CD8-positive, alpha-beta memory T cell (primary cell): ENCODE data around the gene KIAA0586. TPM values are rescaled to one million over a fixed set of nuclear protein-coding genes. Genes with fewer than 3 reads are reported as not detected.

Source experiments
- CTCF ChIA-PET: fragments of 350-600 bp; sonication (Branson Sonifier 250); formaldehyde crosslinking; loops from one replicate; lab custom pipeline; 2021; ENCODE audit warnings: antibody characterized with exemption; lab: Charles Lee
- POLR2A ChIA-PET: fragments of 350-600 bp; sonication (Branson Sonifier 250); formaldehyde crosslinking; loops from one replicate; lab custom pipeline; 2021; ENCODE audit warnings: antibody characterized with exemption; lab: Charles Lee
- DNase-seq, 5 donors: peaks; one replicate each; pipeline versions ENCODE4 v3.0.0 to v3.0.0-alpha.2; 2020 to 2022; ENCODE audit warnings: mixed read lengths in 1 of 5
- H3K27ac ChIP-seq: one replicate; pipeline ENCODE4 v1.7.0; 2013; ENCODE audit warnings: low read depth, mild to moderate bottlenecking, low read length, moderate library complexity
- H3K27me3 ChIP-seq: 2 replicates; pipeline ENCODE4 v1.7.0; 2013; ENCODE audit warnings: low read length, mild to moderate bottlenecking; ENCODE audit not compliant: insufficient read depth, poor library complexity, severe bottlenecking
- H3K36me3 ChIP-seq: 2 replicates; pipeline ENCODE4 v1.7.0; 2013; ENCODE audit warnings: mild to moderate bottlenecking, low read length, moderate library complexity; ENCODE audit not compliant: insufficient read depth
- H3K4me1 ChIP-seq: 2 replicates; pipeline ENCODE4 v1.7.0; 2013; ENCODE audit warnings: mild to moderate bottlenecking, low read length, moderate library complexity; ENCODE audit not compliant: insufficient read depth
- H3K4me3 ChIP-seq: 2 replicates; pipeline ENCODE4 v1.7.0; 2013; ENCODE audit warnings: mild to moderate bottlenecking, low read length
- H3K9me3 ChIP-seq: 2 replicates; pipeline ENCODE4 v1.7.0; 2013; ENCODE audit warnings: mild to moderate bottlenecking, low read length
- H3K27ac Mint-ChIP-seq, 8 donors: one replicate each; pipeline ENCODE4 v1.8.0; 2020 to 2021; ENCODE audit warnings: mixed read lengths in 8 of 8, mild to moderate bottlenecking in 6 of 8, inconsistent platforms in 3 of 8, moderate library complexity in 3 of 8
- H3K27me3 Mint-ChIP-seq, 2 donors: one replicate each; pipeline ENCODE4 v1.8.0; 2020 to 2021; ENCODE audit warnings: mixed read lengths in 2 of 2, mild to moderate bottlenecking in 1 of 2, moderate library complexity in 1 of 2
- H3K36me3 Mint-ChIP-seq, 3 donors: one replicate each; pipeline ENCODE4 v1.8.0; 2020 to 2021; ENCODE audit warnings: mixed read lengths in 3 of 3, inconsistent platforms in 1 of 3, mild to moderate bottlenecking in 1 of 3
- H3K4me1 Mint-ChIP-seq, 3 donors: one replicate each; pipeline ENCODE4 v1.8.0; 2020 to 2021; ENCODE audit warnings: mixed read lengths in 3 of 3, inconsistent platforms in 1 of 3, mild to moderate bottlenecking in 1 of 3
- H3K4me3 Mint-ChIP-seq, 7 donors: one replicate each; pipeline ENCODE4 v1.8.0; 2020 to 2021; ENCODE audit warnings: mixed read lengths in 7 of 7, mild to moderate bottlenecking in 6 of 7, moderate library complexity in 4 of 7, inconsistent platforms in 2 of 7
- H3K9me3 Mint-ChIP-seq, 5 donors: one replicate each; pipeline ENCODE4 v1.8.0; 2020 to 2022; ENCODE audit warnings: mixed read lengths in 5 of 5, mild to moderate bottlenecking in 3 of 5, moderate library complexity in 2 of 5, inconsistent platforms in 1 of 5
- polyA plus RNA-seq: library from polyadenylated mRNA; unstranded; fragments of 300-500 nt; fragmentation: Illumina TruSeq; gene quantifications from one replicate; pipeline ENCODE4 v1.2.3, GENCODE V29; 2021
- total RNA-seq, 2 experiments: library from RNA; stranded (reverse); gene quantifications; one replicate each; pipeline ENCODE4 v1.2.3, GENCODE V29; 2021

KIAA0586 gene
- total and polyA plus RNA-seq, 3 experiments from 2014 or later = 19.3 to 20.3 (median 19.3) TPM

DNA sequence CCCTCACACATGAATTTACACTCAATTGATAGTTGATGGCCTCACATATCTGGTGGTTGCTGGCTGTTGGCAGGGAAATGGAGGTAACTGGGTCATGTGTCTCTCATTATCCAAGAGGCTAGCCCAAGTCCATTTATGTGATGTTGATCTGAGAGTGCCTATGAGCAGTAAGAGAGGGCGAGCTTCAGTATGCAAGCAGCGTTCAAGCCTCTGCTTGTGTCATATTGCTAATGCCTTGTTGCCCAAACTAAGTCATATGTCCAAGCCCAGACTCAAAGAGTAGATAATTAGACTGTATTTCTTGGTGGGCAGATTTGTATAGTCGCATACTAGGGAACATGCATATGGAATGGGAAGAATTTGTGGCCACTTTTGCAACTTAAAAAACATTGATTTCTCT is 126.4 kb downstream of the KIAA0586 start:
- Histone ChIP-seq H3K9me3 (no peaks in the 10 kb centered on the region), H3K4me3 (no peak overlapping the region), H3K4me1 (no peaks in the 10 kb centered on the region), H3K27me3 (no peaks in the 10 kb centered on the region), H3K27ac (no peak overlapping the region), H3K36me3 (no peaks in the 10 kb centered on the region)
- no peak for DNase-seq
- Mint-ChIP-seq H3K4me3 (no peak overlapping the region), H3K27ac (no peak overlapping the region), H3K36me3 (peaks cover 0 to 6% (median 5%) of the 10 kb centered on the region in 3 donors), H3K4me1 (no peaks in the 10 kb centered on the region), H3K27me3 (no peaks in the 10 kb centered on the region), H3K9me3 (no peaks in the 10 kb centered on the region)
- ChIA-PET CTCF (no interaction called here), POLR2A (no interaction called here)

- H3K4me1 ChIP-seq = no peaks in the 10 kb centered on the region
- no peaks in the 10 kb centered on the region for H3K9me3 Mint-ChIP-seq
- POLR2A ChIA-PET = no interaction called here
- CTCF ChIA-PET = no interaction called here
- H3K36me3 ChIP-seq = no peaks in the 10 kb centered on the region
- H3K27ac ChIP-seq = no peak overlapping the region
- H3K27ac Mint-ChIP-seq = peak overlapping the region in 1 of 8 donors; percentile 32
- no peaks in the 10 kb centered on the region for H3K4me1 Mint-ChIP-seq
- no peak for DNase-seq
- no peaks in the 10 kb centered on the region for H3K27me3 ChIP-seq
- H3K9me3 ChIP-seq = no peaks in the 10 kb centered on the region
- no peak overlapping the region for H3K4me3 ChIP-seq
- H3K27me3 Mint-ChIP-seq = no peaks in the 10 kb centered on the region
- H3K36me3 Mint-ChIP-seq = peaks cover 0 to 3% (median 0%) of the 10 kb centered on the region in 3 donors
- no peak overlapping the region for H3K4me3 Mint-ChIP-seq
Observed at GRCh38 chr14:58555647-58556046, 128.1 kb downstream of the KIAA0586 start.

GRCh38 chr14:58557242-58557641 is 129.7 kb downstream of the KIAA0586 start:
- no peak overlapping the region for H3K27ac Mint-ChIP-seq
- Histone ChIP-seq H3K9me3 (no peaks in the 10 kb centered on the region), H3K27ac (no peak overlapping the region), H3K4me1 (no peaks in the 10 kb centered on the region), H3K4me3 (no peak overlapping the region), H3K36me3 (no peaks in the 10 kb centered on the region), H3K27me3 (no peaks in the 10 kb centered on the region)
- H3K27me3 Mint-ChIP-seq = no peaks in the 10 kb centered on the region
- H3K36me3 Mint-ChIP-seq = peaks cover 0 to 6% (median 0%) of the 10 kb centered on the region in 3 donors
- CTCF ChIA-PET = no interaction called here
- DNase-seq = no peak
- H3K4me3 Mint-ChIP-seq = no peak overlapping the region
- H3K9me3 Mint-ChIP-seq = no peaks in the 10 kb centered on the region
- H3K4me1 Mint-ChIP-seq = no peaks in the 10 kb centered on the region
- POLR2A ChIA-PET = no interaction called here

- no peaks in the 10 kb centered on the region for H3K9me3 Mint-ChIP-seq
- Histone ChIP-seq H3K4me1 (no peaks in the 10 kb centered on the region), H3K27ac (no peak overlapping the region), H3K27me3 (no peaks in the 10 kb centered on the region), H3K36me3 (no peaks in the 10 kb centered on the region), H3K4me3 (no peak overlapping the region), H3K9me3 (no peaks in the 10 kb centered on the region)
- peaks cover 0 to 6% (median 0%) of the 10 kb centered on the region in 3 donors for H3K36me3 Mint-ChIP-seq
- H3K27ac Mint-ChIP-seq = no peak overlapping the region
- no peaks in the 10 kb centered on the region for H3K27me3 Mint-ChIP-seq
- no peak for DNase-seq
- ChIA-PET CTCF (no interaction called here), POLR2A (no interaction called here)
- no peaks in the 10 kb centered on the region for H3K4me1 Mint-ChIP-seq
- H3K4me3 Mint-ChIP-seq = no peak overlapping the region
Observed at GRCh38 chr14:58560208-58560607, 132.7 kb downstream of the KIAA0586 start.

DNA sequence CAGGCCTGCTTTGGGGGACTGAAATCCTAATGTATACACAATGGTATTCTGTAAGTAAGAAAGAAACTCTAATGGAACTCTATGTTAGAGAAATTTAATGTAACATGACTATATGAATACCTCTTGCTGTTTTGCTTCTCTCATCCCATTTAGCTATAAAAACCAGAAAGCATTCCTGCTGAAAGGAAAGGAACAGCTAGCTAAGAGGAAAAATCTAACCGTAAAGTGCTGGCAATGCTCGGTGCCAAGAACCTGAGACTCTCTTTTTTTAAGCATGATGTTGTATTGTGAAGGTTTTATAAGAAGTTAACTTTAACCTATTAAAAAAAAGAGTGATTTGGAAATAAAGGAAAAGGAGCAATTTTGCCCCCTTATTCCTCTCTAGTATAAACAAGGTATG is 134.6 kb downstream of the KIAA0586 start:
- H3K27me3 ChIP-seq = no peaks in the 10 kb centered on the region
- H3K9me3 Mint-ChIP-seq = no peaks in the 10 kb centered on the region
- ChIA-PET POLR2A (no interaction called here), CTCF (no interaction called here)
- no peak overlapping the region for H3K4me3 Mint-ChIP-seq
- H3K36me3 ChIP-seq = no peaks in the 10 kb centered on the region
- no peak overlapping the region for H3K27ac ChIP-seq
- H3K27me3 Mint-ChIP-seq = no peaks in the 10 kb centered on the region
- H3K9me3 ChIP-seq = no peaks in the 10 kb centered on the region
- no peak for DNase-seq
- no peak overlapping the region for H3K27ac Mint-ChIP-seq
- no peaks in the 10 kb centered on the region for H3K4me1 Mint-ChIP-seq
- no peak overlapping the region for H3K4me3 ChIP-seq
- no peaks in the 10 kb centered on the region for H3K4me1 ChIP-seq
- H3K36me3 Mint-ChIP-seq = peaks cover 0 to 6% (median 0%) of the 10 kb centered on the region in 3 donors

DNA sequence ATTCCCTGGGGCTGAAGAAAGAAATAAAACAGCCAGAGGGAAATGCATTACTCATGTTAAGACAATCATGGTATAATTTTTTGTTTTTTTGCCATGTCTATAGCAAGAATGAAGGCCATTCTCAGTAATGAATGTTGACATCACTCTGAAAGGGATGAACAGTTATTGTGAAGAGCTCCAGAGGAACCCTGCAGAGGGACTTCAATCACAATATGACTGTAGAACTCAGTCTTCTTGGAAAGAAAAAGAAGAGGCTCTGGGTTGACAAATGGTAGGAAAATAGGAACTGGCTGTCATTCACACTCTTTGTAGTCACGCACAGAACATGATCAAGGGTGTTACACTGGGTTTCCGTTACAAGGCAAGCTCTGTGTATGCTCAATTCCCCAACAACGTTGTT is 136.5 kb downstream of the KIAA0586 start:
- no peak overlapping the region for H3K4me3 Mint-ChIP-seq
- CTCF ChIA-PET = no interaction called here
- H3K27ac ChIP-seq = no peak overlapping the region
- no peaks in the 10 kb centered on the region for H3K9me3 Mint-ChIP-seq
- H3K4me3 ChIP-seq = no peak overlapping the region
- POLR2A ChIA-PET = no interaction called here
- no peaks in the 10 kb centered on the region for H3K27me3 ChIP-seq
- no peaks in the 10 kb centered on the region for H3K27me3 Mint-ChIP-seq
- no peaks in the 10 kb centered on the region for H3K36me3 ChIP-seq
- H3K4me1 Mint-ChIP-seq = no peaks in the 10 kb centered on the region
- no peaks in the 10 kb centered on the region for H3K4me1 ChIP-seq
- H3K27ac Mint-ChIP-seq = no peak overlapping the region
- H3K9me3 ChIP-seq = no peaks in the 10 kb centered on the region
- DNase-seq = no peak
- H3K36me3 Mint-ChIP-seq = peaks cover 0 to 2% (median 0%) of the 10 kb centered on the region in 3 donors

GRCh38 chr14:58565832-58566231 is 138.3 kb downstream of the KIAA0586 start:
- DNase-seq = no peak
- ChIA-PET CTCF (interaction anchor here (0.5 kb wide), 1 partner anchor 1612 kb away, joined by 3 read pairs; no protein-coding TSS in a partner anchor), POLR2A (no interaction called here)
- Mint-ChIP-seq H3K4me3 (no peak overlapping the region), H3K27ac (no peak overlapping the region), H3K4me1 (no peaks in the 10 kb centered on the region), H3K27me3 (no peaks in the 10 kb centered on the region), H3K9me3 (no peaks in the 10 kb centered on the region), H3K36me3 (peaks cover 0 to 2% (median 0%) of the 10 kb centered on the region in 3 donors)
- Histone ChIP-seq H3K4me3 (no peak overlapping the region), H3K27ac (no peak overlapping the region), H3K4me1 (peaks cover 6% of the 10 kb centered on the region), H3K9me3 (no peaks in the 10 kb centered on the region), H3K36me3 (no peaks in the 10 kb centered on the region), H3K27me3 (no peaks in the 10 kb centered on the region)

- no peak for DNase-seq
- ChIA-PET CTCF (no interaction called here), POLR2A (no interaction called here)
- Mint-ChIP-seq H3K4me3 (no peak overlapping the region), H3K4me1 (peaks cover 0 to 8% (median 3%) of the 10 kb centered on the region in 3 donors), H3K36me3 (no peaks in the 10 kb centered on the region), H3K27me3 (no peaks in the 10 kb centered on the region), H3K9me3 (no peaks in the 10 kb centered on the region), H3K27ac (no peak overlapping the region)
- Histone ChIP-seq H3K36me3 (no peaks in the 10 kb centered on the region), H3K27ac (no peak overlapping the region), H3K4me1 (peaks cover 18% of the 10 kb centered on the region), H3K4me3 (no peak overlapping the region), H3K27me3 (no peaks in the 10 kb centered on the region), H3K9me3 (no peaks in the 10 kb centered on the region)
Observed at GRCh38 chr14:58566979-58567378, 139.5 kb downstream of the KIAA0586 start.

DNA sequence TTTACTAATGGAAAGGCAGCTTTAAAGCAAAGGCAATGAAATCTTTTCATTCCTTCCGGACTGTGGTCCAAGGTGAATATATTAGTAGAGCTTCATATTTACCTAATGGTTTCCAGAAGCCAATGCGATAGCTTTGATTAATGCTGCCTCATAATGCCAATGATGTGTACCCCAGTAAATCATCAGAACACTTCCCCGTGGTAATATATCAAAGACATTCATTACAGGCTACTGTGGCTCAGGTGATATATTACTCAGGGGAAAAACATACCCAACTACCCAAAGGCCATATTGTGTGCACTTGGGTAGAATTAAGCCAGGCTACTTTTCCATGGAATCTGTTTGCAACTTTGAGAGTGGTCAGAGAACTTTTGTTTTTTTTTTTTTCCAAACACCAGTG is 140.8 kb downstream of the KIAA0586 start:
- no peaks in the 10 kb centered on the region for H3K36me3 Mint-ChIP-seq
- Histone ChIP-seq H3K27ac (no peak overlapping the region), H3K4me3 (no peak overlapping the region), H3K36me3 (no peaks in the 10 kb centered on the region), H3K27me3 (no peaks in the 10 kb centered on the region), H3K9me3 (no peaks in the 10 kb centered on the region), H3K4me1 (peaks cover 23% of the 10 kb centered on the region)
- POLR2A ChIA-PET = no interaction called here
- H3K27me3 Mint-ChIP-seq = no peaks in the 10 kb centered on the region
- peaks cover 2 to 14% (median 3%) of the 10 kb centered on the region in 3 donors for H3K4me1 Mint-ChIP-seq
- CTCF ChIA-PET = no interaction called here
- no peaks in the 10 kb centered on the region for H3K9me3 Mint-ChIP-seq
- H3K27ac Mint-ChIP-seq = no peak overlapping the region
- DNase-seq = no peak
- no peak overlapping the region for H3K4me3 Mint-ChIP-seq
